HTR-8/SVneo (cell line): ENCODE measurements around the gene TMEM263.
"Not testable (repeated sequence)": the region's sequence is repeated elsewhere in the genome, so short reads cannot be mapped to it uniquely, and the experiment has no call there.

Source experiments
- DNase-seq: peaks from one replicate; pipeline ENCODE4 v3.0.0; 2011; ENCODE audit warnings: low spot score, mixed read lengths; ENCODE audit not compliant: insufficient read length
- FAIRE-seq: peaks from 2 replicates; lab custom pipeline; 2011; peaks lifted over from hg19 to GRCh38; lab: Jason Lieb, UNC

Gene TMEM263

GRCh38 chr12:106982229-106982628 lies 26.5 kb downstream of the TMEM263 start:
- no peak for DNase-seq
- no peak for FAIRE-seq

GRCh38 chr12:106984588-106985137 lies 29.0 kb downstream of the TMEM263 start:
- FAIRE-seq: no peak
- no peak for DNase-seq

GRCh38 chr12:106985479-106985878 lies 29.8 kb downstream of the TMEM263 start:
- FAIRE-seq: no peak
- no peak for DNase-seq

- no peak for FAIRE-seq
- no peak for DNase-seq
Measured at GRCh38 chr12:106986135-106986534, 30.4 kb downstream of the TMEM263 start.

- FAIRE-seq (peak; percentile 83), DNase-seq (peak; percentile 91)
Measured at GRCh38 chr12:106986625-106987389, 31.1 kb downstream of the TMEM263 start, which contains the start of gene MTERF2. Gene MTERF2 (minus strand): TSS chr12:106987146. CDS start chr12:106978714, 8,432 bp downstream.

GRCh38 chr12:106987846-106988245 lies 32.1 kb downstream of the TMEM263 start:
- FAIRE-seq: no peak
- no peak for DNase-seq

GRCh38 chr12:106994579-106995220 lies 39.0 kb downstream of the TMEM263 start:
- FAIRE-seq: no peak
- DNase-seq: no peak

GRCh38 chr12:106996102-106996501 lies 40.4 kb downstream of the TMEM263 start:
- FAIRE-seq, DNase-seq: not testable (repeated sequence)

- FAIRE-seq: no peak
Measured at GRCh38 chr12:106997916-106998315, 42.2 kb downstream of the TMEM263 start.

GRCh38 chr12:106999446-106999845 lies 43.7 kb downstream of the TMEM263 start:
- no peak for FAIRE-seq
- no peak for DNase-seq

More at GRCh38 chr12:106997916-106998315, 42.2 kb downstream of the TMEM263 start:
- DNase-seq: no peak

GRCh38 chr12:107002665-107003064 lies 47.0 kb downstream of the TMEM263 start:
- not testable (repeated sequence) for FAIRE-seq, DNase-seq

GRCh38 chr12:107007411-107007810 lies 51.7 kb downstream of the TMEM263 start:
- no peak for FAIRE-seq

GRCh38 chr12:107011519-107011918 lies 55.8 kb downstream of the TMEM263 start:
- FAIRE-seq (no peak), DNase-seq (no peak)

More at GRCh38 chr12:107007411-107007810, 51.7 kb downstream of the TMEM263 start:
- DNase-seq: no peak

- FAIRE-seq (no peak), DNase-seq (no peak)
Measured at GRCh38 chr12:107012736-107013425, 57.2 kb downstream of the TMEM263 start.

GRCh38 chr12:107014055-107014454 lies 58.3 kb downstream of the TMEM263 start:
- FAIRE-seq: no peak
- DNase-seq: no peak

- no peak for DNase-seq
- no peak for FAIRE-seq
Measured at GRCh38 chr12:107017042-107017441, 61.3 kb downstream of the TMEM263 start.

GRCh38 chr12:107019546-107019945 lies 63.8 kb downstream of the TMEM263 start:
- no peak for FAIRE-seq
- no peak for DNase-seq
